Measurements from ENCODE around the gene PHOX2B.

The PHOX2B gene

GRCh38 chr4:41748571-41749475, at the start of gene PHOX2B:
PHOX2B (minus strand) TSS chr4:41748725; CDS start chr4:41748610, 115 bp downstream.
- DNase-seq: no peak

DNA sequence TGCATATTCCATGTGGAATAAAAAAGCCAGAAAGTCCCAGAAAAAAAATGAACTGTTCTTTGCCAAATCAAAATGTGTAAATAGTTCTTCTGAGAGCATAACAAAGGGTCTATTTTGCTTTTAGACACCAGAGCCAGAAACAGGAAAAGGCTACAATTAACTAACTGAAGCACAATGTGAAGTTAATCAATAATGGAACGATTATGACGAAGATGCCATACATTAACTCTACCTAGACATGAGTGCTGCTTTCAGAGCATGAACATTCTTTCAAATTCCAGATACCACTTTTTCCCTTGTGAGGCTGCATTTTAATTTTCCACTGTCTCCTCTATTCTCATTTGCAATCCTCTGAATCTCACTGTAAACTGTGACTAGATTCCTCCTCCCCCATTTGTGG, 48.7 kb upstream of the PHOX2B start:
- no peak for DNase-seq

DNA sequence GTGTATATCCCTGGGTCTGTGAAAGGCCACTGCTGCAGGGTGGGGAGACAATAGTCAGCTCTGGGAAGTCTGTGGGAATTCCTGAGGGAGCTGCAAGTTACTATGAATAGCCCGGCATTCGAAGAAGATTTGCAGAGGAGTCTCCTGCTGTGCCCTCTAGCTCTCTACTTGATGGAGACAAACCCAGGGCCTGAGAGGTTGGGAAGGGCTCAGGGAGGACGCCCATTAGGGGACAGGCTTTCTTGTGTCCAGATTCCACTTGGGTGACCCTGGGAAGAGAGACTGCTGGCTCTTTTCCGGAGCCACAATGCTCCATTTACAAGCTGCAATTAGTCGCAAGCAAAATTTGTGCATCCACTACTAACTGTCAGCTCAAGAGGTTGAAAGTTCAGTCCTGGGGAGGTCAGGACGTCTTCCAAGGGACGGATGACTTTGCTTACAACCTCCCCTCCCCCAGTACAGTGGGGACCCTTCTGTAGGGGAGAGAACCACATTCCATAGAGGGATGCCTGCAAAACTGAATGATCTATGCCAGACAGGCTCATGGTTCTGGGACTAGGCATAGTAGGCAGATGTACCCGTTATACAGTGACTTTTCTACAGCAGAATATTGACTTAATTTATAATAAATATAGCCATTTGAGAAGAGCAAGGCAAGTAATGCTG, 48.2 kb upstream of the PHOX2B start:
- DNase-seq: no peak

GRCh38 chr4:41795796-41796385, 47.4 kb upstream of the PHOX2B start:
- DNase-seq: no peak

- DNase-seq: no peak
Measured at GRCh38 chr4:41792166-41792565, 43.6 kb upstream of the PHOX2B start.

GRCh38 chr4:41791557-41791956, 43.0 kb upstream of the PHOX2B start:
- DNase-seq: no peak

DNA sequence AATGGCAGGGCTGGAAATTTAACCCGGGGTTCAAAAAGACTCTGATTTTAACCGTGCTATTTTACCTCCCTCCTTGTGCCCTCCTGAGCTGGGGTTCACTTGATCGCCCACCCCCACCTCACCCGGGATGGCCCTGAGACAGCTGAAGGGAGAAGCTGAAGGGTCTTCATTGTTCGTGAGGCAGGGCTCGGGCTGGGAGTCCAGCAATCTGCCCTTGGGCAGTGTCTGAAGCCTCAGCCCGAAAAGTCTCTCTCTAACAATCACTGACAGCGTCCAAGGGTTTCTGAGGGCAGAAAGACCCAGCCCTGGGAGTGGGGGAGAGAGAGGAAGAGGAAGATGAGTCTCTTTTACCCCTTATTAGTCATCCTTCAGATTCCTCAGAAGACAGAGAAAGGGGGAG, 39.4 kb upstream of the PHOX2B start:
- DNase-seq: no peak

DNA sequence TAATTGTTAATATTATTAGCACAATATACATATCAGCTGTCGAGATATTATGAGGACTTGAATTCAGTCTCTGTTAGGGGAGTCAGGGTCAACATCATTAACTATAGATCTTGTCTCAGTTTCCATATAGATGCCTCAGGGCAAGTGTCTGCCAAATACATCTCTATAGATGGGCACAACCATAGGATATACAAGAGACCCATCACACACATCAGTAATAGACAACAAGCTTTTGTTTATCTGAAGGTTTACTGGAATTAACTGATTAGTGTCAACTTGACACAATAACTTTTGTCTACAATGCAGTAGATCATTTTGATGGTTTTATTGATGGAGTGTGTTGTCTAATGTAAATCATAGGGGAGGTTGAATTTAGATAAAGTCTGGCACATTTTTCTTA, 37.1 kb upstream of the PHOX2B start:
- no peak for DNase-seq

GRCh38 chr4:41784191-41784979, 35.9 kb upstream of the PHOX2B start:
- no peak for DNase-seq

GRCh38 chr4:41776466-41776865, 27.9 kb upstream of the PHOX2B start:
- DNase-seq: no peak

GRCh38 chr4:41763729-41764128, 15.2 kb upstream of the PHOX2B start:
- no peak for DNase-seq

DNA sequence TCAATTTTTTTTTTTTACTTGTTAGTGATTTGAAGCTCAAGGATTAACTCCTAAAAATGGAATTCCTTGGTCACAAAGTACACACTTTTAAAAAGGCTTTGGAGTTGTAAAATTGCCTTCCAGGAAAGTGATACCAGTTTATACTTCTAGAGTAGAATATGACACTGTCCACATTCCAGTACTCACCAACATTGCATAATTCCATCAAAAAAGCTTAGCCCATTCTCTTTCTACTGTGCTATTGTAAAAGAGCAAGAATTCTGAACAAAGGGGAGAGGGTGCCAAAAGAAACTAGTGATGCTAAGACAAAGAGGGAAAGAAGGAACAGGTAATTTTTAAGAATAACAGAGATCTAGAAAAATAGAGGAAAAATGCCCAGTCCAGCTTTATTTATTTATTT, 10.4 kb upstream of the PHOX2B start:
- DNase-seq: no peak

DNA sequence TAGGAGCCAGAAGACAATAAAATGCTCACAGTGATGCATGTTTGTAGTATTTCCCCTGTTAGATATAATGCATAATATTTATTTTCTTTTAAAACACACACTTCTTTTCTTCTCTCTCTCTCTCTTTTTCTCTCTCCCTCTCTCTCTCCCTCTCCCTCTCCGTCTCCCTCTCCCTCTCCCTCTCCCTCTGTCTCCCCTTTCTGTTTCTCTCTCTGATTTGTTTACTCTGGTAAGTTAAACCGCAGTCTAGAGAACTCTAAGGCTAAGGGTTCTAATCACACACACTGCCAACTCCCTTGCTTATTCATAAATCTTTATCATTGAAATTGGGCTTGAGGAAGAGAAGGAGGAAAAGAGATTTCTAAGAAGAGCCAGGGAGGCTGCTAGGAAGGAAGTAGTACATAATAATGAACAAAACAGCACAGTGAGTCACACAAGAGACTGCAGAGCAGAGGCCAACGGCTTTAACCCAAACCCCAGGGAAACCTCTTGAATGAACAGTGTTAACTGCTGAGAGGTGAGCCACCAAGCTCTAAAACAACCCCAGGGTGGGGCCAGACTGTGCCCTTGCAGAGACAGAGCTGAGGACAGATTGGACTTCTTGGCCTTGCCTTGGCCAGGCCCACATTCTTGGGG, 9.1 kb upstream of the PHOX2B start:
- DNase-seq: no peak

GRCh38 chr4:41753942-41754341, 5.4 kb upstream of the PHOX2B start:
- DNase-seq: no peak

DNA sequence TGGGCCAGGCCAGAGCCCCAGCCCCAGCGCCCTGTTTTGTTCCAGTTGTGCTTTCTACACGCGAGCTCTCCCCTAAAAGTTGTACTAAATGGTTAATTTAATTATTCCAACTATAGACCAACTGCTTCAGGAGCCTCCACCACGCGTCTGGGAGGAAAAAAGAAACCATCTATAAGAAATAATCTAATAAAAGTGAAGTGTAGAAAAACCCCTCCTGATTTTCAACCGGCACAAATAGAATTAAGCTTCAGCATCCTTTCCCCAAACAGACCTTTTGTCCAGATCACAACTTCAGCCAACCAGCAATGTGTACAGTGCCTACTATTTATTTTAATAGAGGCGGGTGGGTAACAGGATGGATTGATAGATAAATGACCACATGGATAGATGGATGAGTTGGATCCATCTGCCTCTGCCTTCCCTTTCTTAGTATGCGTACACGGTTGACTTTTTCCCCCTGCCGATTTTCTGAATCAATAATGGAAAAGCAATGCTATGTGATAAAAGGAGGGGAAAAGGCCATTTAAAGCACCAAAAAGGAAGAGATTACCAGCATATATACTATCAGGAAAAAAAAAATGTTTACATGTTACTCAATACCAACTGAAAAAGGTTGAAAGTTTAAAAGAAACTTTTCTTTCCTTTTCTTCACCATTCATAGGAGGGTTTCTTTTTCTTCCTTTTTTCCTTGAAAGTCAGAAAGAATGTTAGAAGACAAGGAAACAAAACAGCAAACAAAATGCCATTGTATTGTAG, 3.7 kb upstream of the PHOX2B start:
- no peak for DNase-seq

GRCh38 chr4:41751449-41752061, 3.0 kb upstream of the PHOX2B start:
- DNase-seq: no peak

DNA sequence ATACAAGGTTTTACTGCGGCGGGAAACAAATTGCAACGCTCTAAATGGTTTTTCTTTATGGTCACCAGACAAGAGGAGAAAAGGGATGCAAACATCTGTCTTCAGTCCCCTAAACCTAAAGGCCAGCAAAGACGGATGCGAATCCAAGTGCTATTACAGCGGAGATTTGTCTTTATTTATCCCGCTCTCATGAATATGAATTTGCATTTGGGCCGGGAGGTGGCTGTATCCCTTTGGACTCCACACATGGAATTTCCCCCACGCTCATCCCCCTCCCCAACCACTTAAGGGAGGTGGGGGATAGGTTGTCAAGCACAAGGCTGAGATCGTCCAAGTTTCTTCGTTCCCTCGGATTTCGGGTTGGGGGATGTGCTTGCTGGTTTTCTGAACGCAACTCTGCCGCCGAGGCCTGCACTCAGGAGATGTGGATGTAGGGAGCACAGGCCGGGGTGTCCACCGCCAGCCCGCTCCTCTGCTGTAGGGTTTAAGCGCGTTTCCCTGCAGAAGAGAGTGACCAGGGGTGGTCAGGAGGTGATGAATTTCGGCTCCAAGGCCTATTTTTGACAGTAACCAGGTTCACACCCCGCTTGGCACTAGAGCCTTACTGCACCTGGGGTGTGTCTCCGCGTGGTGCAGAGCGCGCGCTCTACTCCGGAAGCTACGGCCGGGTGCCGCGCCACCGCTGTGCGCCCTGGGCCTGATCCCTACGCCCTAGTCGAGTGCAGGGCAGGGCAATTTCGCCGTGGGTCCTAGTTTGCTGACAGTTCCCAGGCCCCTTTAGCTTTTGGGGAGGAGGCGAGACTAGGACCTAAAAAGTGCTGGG, 2.3 kb upstream of the PHOX2B start:
- no peak for DNase-seq

- no peak for DNase-seq
Measured at GRCh38 chr4:41750121-41750625, 1.6 kb upstream of the PHOX2B start.

GRCh38 chr4:41749631-41750039, 1.1 kb upstream of the PHOX2B start:
- DNase-seq: no peak

DNA sequence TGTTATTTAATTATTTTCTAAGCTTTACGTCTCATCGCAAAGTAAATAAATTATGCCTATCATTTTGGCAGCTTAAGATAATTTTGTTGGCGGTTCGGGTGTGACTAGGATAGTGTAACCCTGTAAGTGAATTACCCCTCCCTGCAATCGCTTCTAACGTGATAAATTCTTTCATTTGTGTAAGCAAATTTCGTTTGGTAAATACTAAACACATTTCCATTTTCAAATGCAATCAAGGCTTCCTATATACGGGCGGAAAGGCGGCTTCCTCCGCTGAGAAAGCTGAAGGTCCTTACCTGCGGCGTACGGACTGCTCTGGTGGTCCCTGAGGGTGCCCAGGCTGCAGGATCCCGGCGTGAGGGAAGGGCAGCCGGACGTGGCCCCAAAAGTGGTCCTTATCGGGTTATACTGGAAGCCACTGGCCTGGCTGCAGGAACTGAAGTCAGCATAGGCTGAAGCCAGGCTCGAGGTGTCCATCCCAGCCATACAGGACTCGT, 403 bp downstream of the PHOX2B start:
- no peak for DNase-seq
